Suppressor macrophage treated with lipopolysaccharide for 4 hours (primary cell): ENCODE results near the gene EHBP1L1.

Experiments used
- DNase-seq: peaks from one replicate; pipeline ENCODE4 v3.0.0-alpha.2; 2020

The EHBP1L1 gene

GRCh38 chr11:65639623-65640482 is 64.0 kb downstream of the EHBP1L1 start:
- peak; percentile 13 for DNase-seq

GRCh38 chr11:65640483-65641296 is 64.8 kb downstream of the EHBP1L1 start:
- peak; percentile 53 for DNase-seq

GRCh38 chr11:65641297-65642013 is 65.6 kb downstream of the EHBP1L1 start:
- DNase-seq = no peak
